ENCODE data around the gene PVALEF.

Gene PVALEF

GRCh38 chr17:81187120-81187519 lies 21.8 kb downstream of the PVALEF start:
- DNase-seq = no peak

DNA sequence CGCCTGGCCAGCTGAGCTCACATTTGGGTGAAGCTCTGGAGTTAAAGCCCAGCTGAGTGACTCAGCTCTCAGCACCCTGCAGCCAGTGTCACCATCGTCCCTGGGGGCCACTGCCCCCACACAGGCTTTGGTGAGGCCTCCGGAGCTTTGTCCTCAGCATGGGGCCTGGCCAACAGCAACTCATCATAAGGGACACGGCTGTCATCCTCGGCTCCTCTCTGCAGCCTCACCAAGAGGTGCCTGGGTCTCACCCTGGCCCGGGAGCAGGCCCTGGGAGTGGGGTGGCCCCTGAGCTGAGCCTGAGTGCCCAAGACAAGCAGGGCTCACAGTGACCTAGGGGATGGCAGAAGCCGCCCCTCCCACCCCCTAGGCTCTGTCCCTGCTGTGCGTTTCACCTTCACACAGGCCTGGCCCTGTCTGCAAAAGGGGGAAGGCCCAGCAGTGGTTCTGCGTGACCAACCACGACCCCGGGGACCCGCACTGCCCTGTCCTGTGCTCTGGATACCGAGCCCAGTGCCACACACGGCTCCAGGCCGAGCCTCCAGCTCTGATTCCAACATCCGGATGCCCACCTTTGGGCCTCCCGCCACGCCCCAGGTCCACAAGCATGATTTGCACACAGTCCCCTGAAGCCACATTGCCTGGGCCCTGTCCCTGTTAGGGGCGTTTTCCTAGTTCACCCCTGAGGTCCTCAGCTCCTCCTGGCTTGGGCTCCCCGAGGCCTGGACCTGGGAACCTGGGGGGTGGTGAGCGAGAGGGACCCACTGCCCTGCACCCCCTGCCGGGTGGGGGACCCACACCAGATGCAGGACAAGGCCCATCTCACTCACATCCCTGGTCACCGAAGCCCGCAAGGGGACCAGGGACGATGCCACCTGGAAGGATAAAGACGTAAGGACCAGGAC lies 22.5 kb downstream of the PVALEF start:
- no peak for DNase-seq

DNA sequence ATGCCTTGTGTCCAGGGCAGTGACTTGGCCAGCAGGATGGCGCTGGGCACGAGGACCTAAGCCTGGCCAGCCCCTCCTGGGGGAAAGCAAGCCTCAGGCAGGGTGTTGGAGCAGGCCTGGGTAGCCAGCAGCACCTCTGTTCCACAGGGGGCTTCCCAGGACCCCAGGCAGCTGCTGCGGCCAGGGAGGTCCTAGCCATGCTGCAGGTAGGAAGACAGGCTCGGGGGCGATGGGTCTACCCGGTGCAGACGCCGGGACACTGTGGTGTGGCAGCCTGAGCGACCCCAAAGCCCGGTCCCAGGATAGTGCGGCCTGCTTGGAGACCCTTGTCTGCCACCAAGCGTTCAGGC lies 23.2 kb downstream of the PVALEF start:
- DNase-seq = no peak

GRCh38 chr17:81189016-81189415 lies 23.7 kb downstream of the PVALEF start:
- no peak for DNase-seq

DNA sequence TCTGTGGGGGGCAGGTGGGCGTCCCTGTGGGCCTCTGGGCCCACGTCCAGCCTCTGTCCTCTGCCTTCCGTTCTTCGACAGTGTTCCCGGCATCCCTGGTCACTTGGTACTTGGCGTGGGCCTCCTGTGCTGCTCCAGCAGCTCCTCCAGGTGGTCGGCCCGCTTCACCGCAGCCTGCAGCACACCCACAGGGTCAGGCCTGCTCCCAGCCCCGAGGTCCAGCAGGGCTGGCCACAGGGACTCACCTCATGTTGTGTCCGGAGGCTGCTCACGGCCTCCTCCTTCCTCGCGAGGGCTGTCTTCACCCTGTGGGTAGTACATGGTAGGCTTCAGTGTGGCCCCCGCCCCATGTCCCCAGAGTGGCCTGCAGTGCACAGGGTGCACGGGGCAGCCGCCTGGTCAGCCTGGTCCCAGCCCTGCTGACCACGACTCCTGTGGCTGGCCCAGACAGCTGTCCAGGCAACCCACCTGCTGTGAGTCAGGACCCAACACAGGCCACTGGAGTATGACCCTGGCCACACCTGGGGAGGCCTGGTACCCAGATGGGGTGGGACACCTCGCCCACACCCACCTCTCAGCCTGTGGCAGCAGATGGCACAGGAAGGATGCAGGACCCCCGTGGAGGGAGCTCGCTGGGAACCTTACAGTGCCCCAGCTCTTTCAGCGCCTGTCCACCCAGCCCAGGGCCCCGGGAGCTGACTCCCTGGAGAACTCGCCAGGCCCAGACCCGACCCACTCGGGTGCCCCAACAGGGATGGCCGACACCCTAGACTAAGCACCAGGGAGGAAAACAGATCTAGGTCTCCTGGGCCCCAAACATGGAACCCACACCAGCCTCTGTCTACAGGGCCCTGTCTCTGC lies 24.6 kb downstream of the PVALEF start:
- DNase-seq = no peak

- no peak for DNase-seq
Observed at GRCh38 chr17:81190591-81190990, 25.3 kb downstream of the PVALEF start.

DNA sequence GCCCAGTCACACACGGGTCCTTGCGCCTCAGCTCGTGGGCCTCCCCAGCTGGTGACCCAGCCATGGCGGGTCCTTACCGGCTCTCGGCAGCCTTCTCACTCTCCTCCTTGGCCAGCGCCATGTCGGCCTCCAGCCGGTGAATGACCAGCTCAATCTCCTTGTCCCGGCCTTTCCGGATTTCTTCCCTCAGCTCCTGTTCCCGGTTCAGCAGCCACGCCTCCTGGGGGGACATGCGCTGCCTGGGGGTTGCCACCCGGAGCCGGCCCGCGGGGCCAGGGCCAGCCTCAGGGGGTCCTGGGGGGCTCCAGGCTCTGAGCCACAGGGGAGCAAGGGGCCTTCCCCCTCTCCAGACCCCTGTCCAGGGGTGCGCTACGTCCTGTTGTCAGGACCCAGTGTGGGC lies 25.8 kb downstream of the PVALEF start:
- no peak for DNase-seq

DNA sequence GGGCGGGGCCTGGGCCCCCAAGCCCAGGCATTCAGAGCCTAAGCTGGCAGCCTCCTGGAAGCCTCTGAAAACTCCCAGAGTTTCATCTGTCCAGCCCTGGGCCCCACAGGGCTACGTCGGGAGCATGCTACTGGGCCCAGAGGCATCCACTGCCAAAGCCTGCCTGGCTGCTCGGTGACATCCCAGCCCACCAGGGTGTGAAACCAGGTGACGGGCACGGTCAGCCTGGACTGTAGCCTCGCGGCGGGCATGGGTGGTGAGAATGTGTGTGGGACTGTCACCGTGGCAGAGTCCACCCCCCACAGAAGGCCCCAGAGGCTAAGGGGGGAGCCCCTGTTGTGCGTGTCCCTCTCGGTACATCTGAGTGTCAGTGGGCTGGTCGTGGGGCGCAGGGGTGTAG lies 26.3 kb downstream of the PVALEF start:
- no peak for DNase-seq

GRCh38 chr17:81192386-81193050 lies 27.2 kb downstream of the PVALEF start:
- no peak for DNase-seq

- no peak for DNase-seq
Observed at GRCh38 chr17:81193051-81193410, 27.7 kb downstream of the PVALEF start.

GRCh38 chr17:81193470-81194224 lies 28.3 kb downstream of the PVALEF start:
- DNase-seq = no peak

GRCh38 chr17:81194225-81194760 lies 29.0 kb downstream of the PVALEF start:
- DNase-seq = no peak

DNA sequence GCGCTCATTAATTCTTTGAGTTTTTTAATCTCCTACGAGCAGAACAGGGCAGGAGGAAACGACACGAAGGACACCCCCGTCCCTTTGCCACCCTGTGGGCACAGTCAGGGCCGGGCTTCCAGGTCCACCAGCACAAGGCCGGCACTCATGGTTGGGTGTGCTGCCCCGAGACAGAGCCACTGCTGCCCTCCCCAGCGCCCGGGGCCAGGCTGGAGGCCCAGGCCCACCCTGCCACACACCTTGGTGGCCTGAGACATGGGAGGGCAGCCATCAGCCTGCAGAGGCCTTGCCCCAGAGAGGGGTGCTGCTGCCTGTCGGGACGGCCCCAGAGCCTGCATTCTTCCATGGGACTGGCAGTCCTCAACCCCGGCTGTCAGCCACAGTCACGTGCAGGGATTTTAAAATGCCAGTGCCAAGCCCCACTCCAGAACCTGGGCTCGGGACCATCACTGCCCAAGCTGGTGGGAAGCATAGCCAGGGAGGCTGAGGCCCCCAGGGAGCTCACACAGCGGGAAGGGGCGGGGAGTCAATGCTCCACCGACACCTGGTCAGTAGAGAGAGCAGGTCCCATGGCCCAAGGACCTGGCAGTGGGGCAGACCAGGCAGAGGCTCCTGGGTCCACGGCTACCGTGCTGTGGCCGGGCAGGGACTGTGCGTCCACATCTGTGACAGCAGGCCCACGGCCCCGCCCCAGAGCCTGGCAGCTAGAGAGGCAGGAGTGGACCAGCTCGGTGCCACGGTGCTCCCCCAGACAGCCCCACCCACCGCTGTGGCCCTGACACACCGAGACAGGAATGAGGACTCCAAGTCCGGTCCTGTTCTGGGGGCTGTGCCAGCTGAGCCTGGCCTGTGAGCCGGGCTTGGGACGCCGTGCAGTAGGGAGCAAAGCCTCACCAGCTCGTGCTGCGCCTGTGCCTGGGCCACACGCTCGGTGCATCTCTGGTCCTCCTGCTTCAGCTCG lies 29.9 kb downstream of the PVALEF start:
- no peak for DNase-seq

GRCh38 chr17:81195941-81196495 lies 30.7 kb downstream of the PVALEF start:
- no peak for DNase-seq

- no peak for DNase-seq
Observed at GRCh38 chr17:81196505-81197408, 31.4 kb downstream of the PVALEF start.

DNA sequence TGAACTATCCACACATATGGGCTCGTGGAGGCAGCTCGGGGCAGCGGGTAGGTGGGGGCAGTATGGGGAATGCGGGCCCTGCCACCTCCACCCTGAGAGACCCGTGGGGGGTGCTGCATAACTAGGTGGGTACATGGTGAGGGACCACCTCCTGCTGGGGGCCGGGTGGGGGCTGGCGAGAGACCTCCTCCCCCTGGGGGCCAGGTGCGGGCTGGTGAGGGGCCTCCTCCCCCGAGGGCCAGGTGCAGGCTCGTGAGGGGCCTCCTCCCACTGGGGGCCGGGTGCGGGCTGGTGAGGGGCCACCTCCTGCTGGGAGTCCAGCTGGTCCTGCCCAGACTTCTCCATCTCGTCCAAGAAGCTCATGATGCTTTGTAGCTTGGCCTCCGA lies 32.1 kb downstream of the PVALEF start:
- DNase-seq = no peak

DNA sequence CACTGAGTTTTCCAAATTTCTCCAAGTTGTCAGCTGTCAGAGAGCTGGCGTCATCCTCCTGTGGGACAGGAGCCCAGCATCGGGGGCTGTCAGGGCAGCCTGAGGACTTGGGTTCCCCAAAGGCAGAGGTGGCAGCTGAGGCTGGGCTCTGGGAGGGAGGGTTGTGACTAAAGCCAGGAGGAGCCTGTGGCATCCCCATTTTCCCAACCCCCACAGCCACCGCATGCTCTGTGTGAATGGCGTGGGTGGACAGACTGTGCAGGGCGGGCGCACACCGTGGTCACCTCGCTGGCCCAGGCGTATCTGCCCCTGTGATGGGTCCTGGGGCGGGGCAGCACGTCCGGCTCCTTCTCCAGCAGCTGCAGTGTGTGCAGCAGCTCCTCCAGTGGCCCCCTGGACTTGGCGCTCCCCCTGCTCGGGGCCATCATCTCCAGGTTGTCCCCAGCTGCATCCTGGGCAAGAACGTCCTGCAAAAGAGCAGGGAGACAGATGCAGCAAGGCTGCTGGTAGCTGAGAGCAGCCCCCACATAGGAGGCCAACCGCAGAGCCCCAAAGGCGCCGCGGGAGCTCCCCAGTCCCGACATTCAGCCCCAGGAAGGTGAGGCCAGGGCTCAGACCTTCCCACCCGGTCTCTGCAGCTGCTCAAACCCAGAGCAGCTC lies 32.7 kb downstream of the PVALEF start:
- DNase-seq = no peak

DNA sequence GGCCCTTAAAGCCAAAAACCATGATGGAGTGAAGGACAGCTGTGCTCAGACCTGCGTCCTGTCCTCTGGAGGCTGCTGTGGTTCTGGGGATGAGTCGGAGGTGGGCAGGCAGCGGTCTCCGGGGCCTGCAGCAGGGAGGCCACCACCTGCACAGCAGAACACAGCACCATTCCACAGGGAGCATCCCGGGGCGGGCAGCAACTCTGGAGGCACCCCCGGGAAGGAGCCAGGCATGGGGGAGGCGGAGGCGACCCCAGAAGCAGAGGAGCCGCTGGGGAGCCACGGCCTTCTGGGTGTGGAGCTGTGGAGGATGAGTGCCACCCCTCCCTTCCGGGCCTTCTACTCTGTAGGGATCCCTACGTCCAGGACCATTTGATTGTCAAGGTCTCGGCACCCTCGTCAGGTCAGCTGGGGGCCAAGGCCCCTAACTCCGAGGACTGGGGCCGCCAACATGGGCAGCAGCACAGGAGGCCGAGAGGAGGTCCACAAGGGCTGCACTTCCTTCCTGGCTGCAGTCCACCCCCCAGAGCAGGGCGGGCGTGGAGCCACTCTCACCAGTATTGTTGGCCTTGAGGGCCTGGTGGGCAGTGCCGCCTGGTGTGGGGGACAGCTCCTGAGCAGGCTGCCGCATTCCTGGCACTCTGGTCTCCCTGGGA lies 33.6 kb downstream of the PVALEF start:
- DNase-seq = no peak

GRCh38 chr17:81199482-81199830 lies 34.1 kb downstream of the PVALEF start:
- no peak for DNase-seq

Measured in NCI-H1930 (cell line).